ENCODE data around the gene HIVEP1.
A peak's percentile ranks its signal among the peaks of the same experiment; 100 is the strongest.

HIVEP1 gene

DNA sequence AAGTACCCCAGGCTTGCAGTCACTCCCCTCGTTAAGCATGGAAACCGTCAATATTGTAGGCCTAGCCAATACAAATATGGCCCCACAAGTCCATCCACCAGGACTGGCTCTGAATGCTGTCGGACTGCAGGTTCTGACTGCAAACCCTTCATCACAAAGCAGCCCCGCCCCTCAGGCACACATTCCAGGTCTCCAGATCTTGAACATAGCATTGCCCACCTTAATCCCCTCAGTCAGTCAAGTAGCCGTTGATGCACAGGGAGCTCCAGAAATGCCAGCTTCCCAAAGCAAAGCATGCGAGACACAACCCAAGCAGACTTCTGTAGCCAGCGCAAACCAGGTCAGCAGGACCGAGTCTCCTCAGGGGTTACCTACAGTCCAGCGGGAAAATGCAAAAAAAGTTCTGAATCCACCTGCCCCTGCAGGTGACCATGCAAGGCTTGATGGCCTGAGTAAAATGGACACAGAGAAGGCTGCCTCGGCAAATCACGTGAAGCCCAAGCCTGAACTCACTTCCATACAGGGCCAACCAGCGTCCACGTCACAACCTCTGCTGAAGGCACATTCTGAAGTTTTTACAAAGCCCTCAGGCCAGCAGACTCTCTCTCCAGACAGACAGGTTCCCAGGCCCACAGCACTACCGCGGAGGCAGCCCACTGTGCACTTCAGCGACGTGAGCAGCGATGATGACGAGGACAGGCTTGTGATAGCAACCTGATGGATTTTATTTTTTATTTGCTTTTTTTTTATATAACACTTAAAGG lies 151.8 kb downstream of the HIVEP1 start:
- Histone ChIP-seq H3K36me3 (ENCODE audit: insufficient read depth, low read length) (peaks cover 6% of the 10 kb centered on the region; the same call in 1 of the 2 replicates), H3K27ac (no peak overlapping the region), H3K9me3 (ENCODE audit: low read depth, low read length) (no peaks in the 10 kb centered on the region), H3K9ac (ENCODE audit: insufficient read length) (no peak overlapping the region), H3K4me3 (no peak overlapping the region)
- TF ChIP-seq EZH2 (IDR thresholded peaks at IDR 0.05) (no peak), FOXP2 (optimal IDR thresholded peaks at IDR 0.05; ENCODE audit: control extremely low read depth, extremely low read length, insufficient read depth) (no peak), POLR2AphosphoS5 (IDR thresholded peaks at IDR 0.05; ENCODE audit: borderline replicate concordance, low read depth, low read length) (no peak)
- no peak for DNase-seq (ENCODE audit: low read depth, low spot score)

DNA sequence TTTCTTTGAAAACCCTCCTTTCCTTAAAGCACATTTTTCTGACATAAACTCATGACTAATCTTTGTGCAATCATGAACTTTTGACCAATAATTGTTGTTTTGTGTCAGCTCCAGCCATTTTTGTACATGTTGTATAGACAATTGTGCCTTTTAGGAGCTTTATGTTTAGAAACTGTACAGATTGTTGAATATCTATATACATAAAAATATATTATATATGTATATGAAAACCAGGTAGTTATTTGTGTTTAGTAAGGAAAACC lies 152.3 kb downstream of the HIVEP1 start:
- no peak for DNase-seq (ENCODE audit: low read depth, low spot score)
- TF ChIP-seq POLR2AphosphoS5 (IDR thresholded peaks at IDR 0.05; ENCODE audit: borderline replicate concordance, low read depth, low read length) (no peak), FOXP2 (optimal IDR thresholded peaks at IDR 0.05; ENCODE audit: control extremely low read depth, extremely low read length, insufficient read depth) (no peak), EZH2 (IDR thresholded peaks at IDR 0.05) (no peak)
- peaks cover 6% of the 10 kb centered on the region; the same call in 1 of the 2 replicates for H3K36me3 ChIP-seq (ENCODE audit: insufficient read depth, low read length)
- H3K27ac ChIP-seq: no peak overlapping the region
- no peak overlapping the region for H3K9ac ChIP-seq (ENCODE audit: insufficient read length)
- no peak overlapping the region for H3K4me3 ChIP-seq
- no peaks in the 10 kb centered on the region for H3K9me3 ChIP-seq (ENCODE audit: low read depth, low read length)

DNA sequence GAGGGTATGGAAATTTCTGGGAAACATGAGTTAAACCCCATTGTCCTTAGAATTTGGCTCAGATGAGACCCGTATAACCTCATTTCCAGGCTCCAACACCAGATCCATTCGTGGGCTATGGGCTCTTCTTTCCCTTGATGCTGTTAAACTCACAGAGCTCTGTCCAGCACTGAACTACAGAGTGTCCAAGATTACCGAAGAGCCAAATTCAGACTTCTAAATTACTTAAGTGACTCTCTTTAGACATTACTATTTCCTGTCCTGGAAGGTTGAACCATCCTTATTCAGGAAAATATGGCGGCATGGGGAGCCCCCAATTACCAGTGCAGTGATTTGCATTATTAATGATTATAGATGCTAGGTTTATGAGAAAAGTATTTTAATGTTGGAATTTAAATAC lies 153.2 kb downstream of the HIVEP1 start:
- peaks cover 6% of the 10 kb centered on the region; the same call in 1 of the 2 replicates for H3K36me3 ChIP-seq (ENCODE audit: insufficient read depth, low read length)
- H3K9ac ChIP-seq (ENCODE audit: insufficient read length): no peak overlapping the region
- TF ChIP-seq POLR2AphosphoS5 (IDR thresholded peaks at IDR 0.05; ENCODE audit: borderline replicate concordance, low read depth, low read length) (no peak), FOXP2 (optimal IDR thresholded peaks at IDR 0.05; ENCODE audit: control extremely low read depth, extremely low read length, insufficient read depth) (no peak)
- no peaks in the 10 kb centered on the region for H3K9me3 ChIP-seq (ENCODE audit: low read depth, low read length)
- no peak overlapping the region for H3K4me3 ChIP-seq
- H3K27ac ChIP-seq: no peak overlapping the region
- no peak for DNase-seq (ENCODE audit: low read depth, low spot score)

DNA sequence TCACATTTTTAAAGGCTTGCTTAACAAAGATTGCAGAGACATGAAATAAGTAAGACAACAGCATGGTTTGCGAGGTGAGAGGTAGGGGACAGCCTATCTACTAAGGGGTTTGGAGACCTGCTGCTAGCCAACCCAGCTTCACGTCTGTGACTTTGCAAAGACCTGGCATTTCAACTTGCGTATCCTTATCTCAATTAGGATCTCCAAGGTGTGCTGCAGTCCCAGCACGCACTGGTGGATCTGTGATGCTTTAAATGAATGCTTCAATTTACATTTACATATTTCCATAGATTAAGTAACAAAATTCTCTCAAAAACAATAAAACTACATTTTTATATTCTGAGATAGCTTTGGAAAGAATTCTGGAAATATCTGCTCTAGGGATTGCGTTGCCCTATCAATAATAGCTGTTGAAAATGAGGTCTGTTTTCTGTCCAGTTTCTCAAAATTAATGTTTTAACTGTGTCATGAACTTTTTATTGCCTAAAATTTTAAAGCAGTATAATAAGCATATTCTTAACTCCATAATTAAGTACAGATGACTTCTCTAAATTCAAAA lies 153.7 kb downstream of the HIVEP1 start:
- Histone ChIP-seq H3K36me3 (ENCODE audit: insufficient read depth, low read length) (peaks cover 6% of the 10 kb centered on the region; the same call in 1 of the 2 replicates), H3K9ac (ENCODE audit: insufficient read length) (no peak overlapping the region), H3K27ac (peak overlapping the region; percentile 67; the same call in 1 of the 2 replicates), H3K9me3 (ENCODE audit: low read depth, low read length) (no peaks in the 10 kb centered on the region), H3K4me3 (no peak overlapping the region; the same call in 1 of the 2 replicates)
- no peak for TF ChIP-seq POLR2AphosphoS5 (IDR thresholded peaks at IDR 0.05; ENCODE audit: borderline replicate concordance, low read depth, low read length)
- no peak for TF ChIP-seq EZH2 (IDR thresholded peaks at IDR 0.05)
- no peak for TF ChIP-seq FOXP2 (optimal IDR thresholded peaks at IDR 0.05; ENCODE audit: control extremely low read depth, extremely low read length, insufficient read depth)
- no peak for DNase-seq (ENCODE audit: low read depth, low spot score)

DNA sequence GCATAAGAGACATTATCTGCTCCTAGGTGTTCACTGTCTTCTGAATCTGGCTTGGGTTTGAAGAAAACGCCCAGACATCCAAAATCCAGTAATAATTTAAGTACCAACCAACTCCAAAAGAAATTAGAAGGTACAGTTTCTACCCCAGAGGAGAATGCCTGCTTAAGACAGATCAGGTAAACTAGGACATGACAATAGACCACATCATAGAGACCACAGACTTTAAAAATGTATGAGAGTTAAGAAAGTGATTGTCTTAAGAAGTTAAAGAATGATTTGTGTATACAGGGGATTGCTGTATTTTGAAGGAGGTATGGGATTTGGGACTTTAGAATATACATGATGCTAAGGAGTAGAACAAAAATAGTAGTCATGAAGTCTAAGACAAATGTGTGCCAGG lies 157.3 kb downstream of the HIVEP1 start:
- TF ChIP-seq POLR2AphosphoS5 (IDR thresholded peaks at IDR 0.05; ENCODE audit: borderline replicate concordance, low read depth, low read length): no peak
- no peak for TF ChIP-seq EZH2 (IDR thresholded peaks at IDR 0.05)
- no peak for TF ChIP-seq FOXP2 (optimal IDR thresholded peaks at IDR 0.05; ENCODE audit: control extremely low read depth, extremely low read length, insufficient read depth)
- Histone ChIP-seq H3K36me3 (ENCODE audit: insufficient read depth, low read length) (no peaks in the 10 kb centered on the region), H3K9me3 (ENCODE audit: low read depth, low read length) (no peaks in the 10 kb centered on the region), H3K9ac (ENCODE audit: insufficient read length) (no peak overlapping the region), H3K4me3 (no peak overlapping the region), H3K27ac (no peak overlapping the region)
- DNase-seq (ENCODE audit: low read depth, low spot score): no peak

DNA sequence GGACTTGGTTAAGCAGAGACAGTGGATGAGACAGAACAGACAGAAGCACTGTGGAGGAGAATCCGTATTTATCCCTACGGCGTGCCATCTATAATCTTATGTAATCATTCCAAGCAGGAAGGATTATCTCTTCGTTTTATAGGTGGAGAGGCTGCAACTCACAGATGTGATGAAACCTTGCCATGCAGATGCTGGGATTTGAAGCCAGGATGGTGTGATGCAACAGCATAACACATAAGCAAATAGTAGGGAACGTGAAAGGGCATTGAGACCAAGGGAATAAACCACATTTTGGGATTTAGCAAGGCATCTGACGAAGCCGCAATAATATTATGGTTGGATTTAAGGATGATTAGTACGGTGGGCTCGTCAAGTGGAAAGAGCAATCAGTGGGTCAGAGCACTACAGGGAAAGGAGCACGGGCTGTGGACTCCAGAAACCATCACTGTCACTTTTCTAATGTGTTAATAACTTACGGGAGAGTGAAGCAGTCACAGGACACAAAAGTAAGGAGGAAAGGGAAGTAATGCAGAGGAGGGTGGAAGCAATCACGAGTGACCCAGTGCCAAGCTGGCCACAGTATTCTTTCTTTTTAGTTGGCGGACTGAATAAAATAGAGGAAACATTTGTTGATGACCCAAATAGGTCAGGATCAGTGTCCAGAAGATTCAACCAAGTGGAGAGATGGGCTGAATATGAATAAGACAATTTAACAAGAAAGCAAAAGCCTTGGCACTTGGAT lies 158.4 kb downstream of the HIVEP1 start:
- no peak overlapping the region for H3K9ac ChIP-seq (ENCODE audit: insufficient read length)
- no peaks in the 10 kb centered on the region for H3K9me3 ChIP-seq (ENCODE audit: low read depth, low read length)
- no peak overlapping the region for H3K27ac ChIP-seq
- DNase-seq (ENCODE audit: low read depth, low spot score): no peak
- no peak for TF ChIP-seq FOXP2 (optimal IDR thresholded peaks at IDR 0.05; ENCODE audit: control extremely low read depth, extremely low read length, insufficient read depth)
- no peak for TF ChIP-seq POLR2AphosphoS5 (IDR thresholded peaks at IDR 0.05; ENCODE audit: borderline replicate concordance, low read depth, low read length)
- no peak for TF ChIP-seq EZH2 (IDR thresholded peaks at IDR 0.05)
- no peak overlapping the region for H3K4me3 ChIP-seq
- no peaks in the 10 kb centered on the region for H3K36me3 ChIP-seq (ENCODE audit: insufficient read depth, low read length)

DNA sequence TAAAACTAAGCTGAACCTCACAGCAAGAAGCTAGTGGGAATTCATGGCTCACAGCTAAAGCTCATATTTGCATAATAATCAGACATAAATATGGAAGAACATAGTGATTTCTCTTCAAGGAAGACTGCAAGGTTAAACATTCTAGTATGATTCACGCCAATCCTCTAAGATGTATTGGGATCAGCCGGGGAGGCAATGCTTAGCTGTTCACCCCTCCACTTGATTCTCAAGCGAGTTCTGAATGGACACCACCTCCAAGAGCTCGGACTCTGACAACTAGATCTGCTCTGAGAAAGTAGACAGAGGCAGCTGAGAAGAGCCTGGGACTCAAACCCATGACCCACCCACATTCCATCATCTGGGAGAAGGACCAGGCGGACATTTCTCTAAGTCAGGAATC lies 159.6 kb downstream of the HIVEP1 start:
- H3K4me3 ChIP-seq: no peak overlapping the region
- DNase-seq (ENCODE audit: low read depth, low spot score): no peak
- no peak overlapping the region for H3K9ac ChIP-seq (ENCODE audit: insufficient read length)
- H3K9me3 ChIP-seq (ENCODE audit: low read depth, low read length): no peaks in the 10 kb centered on the region
- TF ChIP-seq EZH2 (IDR thresholded peaks at IDR 0.05): no peak
- no peak overlapping the region for H3K27ac ChIP-seq
- H3K36me3 ChIP-seq (ENCODE audit: insufficient read depth, low read length): no peaks in the 10 kb centered on the region

DNA sequence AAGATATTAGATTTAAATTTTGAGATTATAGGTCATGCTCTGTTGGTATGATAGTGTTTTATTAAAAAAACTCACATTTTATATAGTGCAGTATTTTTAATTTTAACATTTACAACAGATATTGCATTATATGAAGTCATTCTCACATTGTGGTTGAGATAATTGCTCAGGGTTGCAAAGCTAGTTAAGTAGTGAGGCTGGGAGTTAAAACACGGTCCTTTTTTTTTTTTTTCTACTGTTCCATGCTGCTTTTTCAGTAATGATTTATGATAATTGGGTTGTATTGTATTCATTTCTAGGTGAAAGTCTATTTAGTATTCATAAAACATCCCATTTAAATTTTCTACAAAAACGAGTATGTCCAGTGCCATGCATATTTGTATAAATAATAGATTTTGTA lies 160.5 kb downstream of the HIVEP1 start:
- H3K9ac ChIP-seq (ENCODE audit: insufficient read length): no peak overlapping the region
- DNase-seq (ENCODE audit: low read depth, low spot score): no peak
- no peaks in the 10 kb centered on the region for H3K36me3 ChIP-seq (ENCODE audit: insufficient read depth, low read length)
- H3K9me3 ChIP-seq (ENCODE audit: low read depth, low read length): no peaks in the 10 kb centered on the region
- peak overlapping the region; percentile 51 for H3K27ac ChIP-seq
- peak overlapping the region; percentile 25 for H3K4me3 ChIP-seq
- TF ChIP-seq FOXP2 (optimal IDR thresholded peaks at IDR 0.05; ENCODE audit: control extremely low read depth, extremely low read length, insufficient read depth): no peak
- no peak for TF ChIP-seq POLR2AphosphoS5 (IDR thresholded peaks at IDR 0.05; ENCODE audit: borderline replicate concordance, low read depth, low read length)
- no peak for TF ChIP-seq EZH2 (IDR thresholded peaks at IDR 0.05)
